ENCODE data around the gene ABCE1.
A peak's percentile ranks its signal among the peaks of the same experiment; 100 is the strongest.

The ABCE1 gene

DNA sequence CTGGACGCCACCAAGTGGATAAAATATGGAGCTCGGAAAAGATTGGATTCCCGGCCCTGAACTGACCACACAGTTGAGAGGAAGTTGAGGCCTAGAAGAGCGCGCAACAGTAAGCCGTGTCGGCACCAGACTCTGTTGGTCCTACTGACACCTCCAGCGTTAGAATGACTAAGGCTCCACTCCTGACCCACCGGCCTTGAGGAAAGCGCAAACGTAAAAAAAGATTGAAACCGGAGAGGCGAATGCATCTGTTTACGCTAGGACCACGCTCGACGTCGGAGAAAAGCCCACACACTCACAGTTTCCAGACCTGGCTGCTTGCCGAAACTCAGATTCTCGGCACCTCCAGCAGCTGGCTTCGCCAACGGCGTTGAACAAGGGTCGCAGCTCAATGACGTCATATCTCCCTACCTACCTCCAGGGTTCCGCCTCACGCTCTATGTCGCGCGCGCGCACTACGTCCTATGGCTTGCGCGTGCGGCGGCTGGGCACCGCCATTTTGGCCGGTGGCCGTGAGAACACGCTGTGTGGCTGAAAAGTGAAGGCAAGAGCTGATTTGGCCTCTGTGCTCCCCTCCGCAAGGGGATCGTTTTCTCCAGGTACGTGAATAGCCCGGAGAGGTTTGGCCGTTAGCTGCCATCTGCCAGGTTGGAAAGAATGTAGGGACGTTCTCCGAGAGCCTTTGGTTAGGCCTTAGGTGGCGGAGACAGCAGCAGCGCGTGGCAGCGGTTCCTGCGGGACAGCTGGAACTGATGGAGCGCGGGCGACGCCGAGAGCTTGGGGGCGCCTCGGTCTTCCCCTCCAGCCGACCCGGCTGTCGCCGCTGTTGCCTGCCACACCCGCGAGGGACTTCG, at the start of gene ABCE1, which contains the start of gene ANAPC10:
Gene ABCE1 (plus strand): TSS at position 491 of the 854 bp plus-strand sequence. CDS start 6,102 bp downstream, outside the sequence.
Gene ANAPC10 (minus strand): TSS at position 376 of the 854 bp plus-strand sequence. CDS start 2,097 bp downstream, outside the sequence.
- Histone ChIP-seq H2AFZ (ENCODE audit: low read depth, low read length) (peak within 1 kb of the TSS; percentile 87), H3K9ac (ENCODE audit: low read length) (peak within 1 kb of the TSS; percentile 90), H3K79me2 (ENCODE audit: low read length) (peaks cover 99% of the 10 kb centered on the region), H3K4me3 (ENCODE audit: low read length) (peak within 1 kb of the TSS; percentile 84), H3K9me3 (ENCODE audit: insufficient read depth, low read length) (peaks cover 12% of the 10 kb centered on the region; the same call in 1 of the 2 replicates), H3K27me3 (ENCODE audit: low read depth, low read length) (no peaks in the 10 kb centered on the region), H3K4me2 (ENCODE audit: low read length) (peak within 1 kb of the TSS; percentile 88), H3K36me3 (replicated peaks; ENCODE audit: low read depth, low read length) (peaks cover 50% of the 10 kb centered on the region), H3K27ac (ENCODE audit: low read length) (peak within 1 kb of the TSS; percentile 80), H3K4me1 (ENCODE audit: low read length) (peaks cover 45% of the 10 kb centered on the region), H4K20me1 (ENCODE audit: insufficient read depth, low read length) (peaks cover 38% of the 10 kb centered on the region)
- TF ChIP-seq CTCF (IDR thresholded peaks at IDR 0.05; ENCODE audit: low read depth, low read length), result peak; percentile 36
- no peak for TF ChIP-seq EZH2phosphoT487 (IDR thresholded peaks at IDR 0.05; ENCODE audit: low read depth)

- no peak overlapping the region for H2AFZ ChIP-seq (ENCODE audit: low read depth, low read length)
- peaks cover 7% of the 10 kb centered on the region; the same call in 1 of the 2 replicates for H3K79me2 ChIP-seq (ENCODE audit: low read length)
- H3K4me3 ChIP-seq (ENCODE audit: low read length), result no peak overlapping the region
- H3K9me3 ChIP-seq (ENCODE audit: insufficient read depth, low read length), result no peaks in the 10 kb centered on the region
- H3K27ac ChIP-seq (ENCODE audit: low read length), result no peak overlapping the region
- no peaks in the 10 kb centered on the region for H4K20me1 ChIP-seq (ENCODE audit: insufficient read depth, low read length)
- no peak overlapping the region for H3K4me2 ChIP-seq (ENCODE audit: low read length)
- no peaks in the 10 kb centered on the region for H3K27me3 ChIP-seq (ENCODE audit: low read depth, low read length)
- TF ChIP-seq EZH2phosphoT487 (IDR thresholded peaks at IDR 0.05; ENCODE audit: low read depth) (no peak), CTCF (IDR thresholded peaks at IDR 0.05; ENCODE audit: low read depth, low read length) (no peak)
- peaks cover 5% of the 10 kb centered on the region; the same call in 1 of the 2 replicates for H3K4me1 ChIP-seq (ENCODE audit: low read length)
- no peak overlapping the region for H3K9ac ChIP-seq (ENCODE audit: low read length)
- H3K36me3 ChIP-seq (replicated peaks; ENCODE audit: low read depth, low read length), result peaks cover 17% of the 10 kb centered on the region
These were observed 49.3 kb upstream of the ABCE1 start for GRCh38 chr4:145048817-145049216.

DNA sequence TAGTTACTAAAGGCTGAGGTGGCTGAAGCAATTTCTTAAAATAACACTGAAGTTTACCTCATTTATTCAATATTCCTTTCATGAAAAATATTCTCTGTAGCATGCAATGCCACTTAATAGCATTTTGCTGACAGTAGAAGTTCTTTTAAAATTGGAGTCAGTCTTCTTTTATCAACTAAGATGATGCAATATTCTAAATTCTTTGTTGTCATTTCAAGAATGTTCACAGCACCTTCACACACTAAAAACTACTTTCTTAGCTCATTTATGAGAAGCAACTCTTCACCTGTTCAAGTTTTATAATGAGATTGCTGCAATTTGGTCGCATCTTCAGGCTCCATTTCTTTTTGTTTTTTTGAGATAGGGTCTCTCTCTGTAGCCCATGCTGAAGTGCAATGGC, 48.9 kb upstream of the ABCE1 start:
- Histone ChIP-seq H3K9ac (ENCODE audit: low read length) (no peak overlapping the region), H4K20me1 (ENCODE audit: insufficient read depth, low read length) (no peaks in the 10 kb centered on the region), H3K27me3 (ENCODE audit: low read depth, low read length) (no peaks in the 10 kb centered on the region), H3K4me2 (ENCODE audit: low read length) (no peak overlapping the region), H3K79me2 (ENCODE audit: low read length) (peaks cover 7% of the 10 kb centered on the region; the same call in 1 of the 2 replicates), H3K9me3 (ENCODE audit: insufficient read depth, low read length) (no peaks in the 10 kb centered on the region), H2AFZ (ENCODE audit: low read depth, low read length) (no peak overlapping the region), H3K4me3 (ENCODE audit: low read length) (no peak overlapping the region), H3K4me1 (ENCODE audit: low read length) (peaks cover 5% of the 10 kb centered on the region; the same call in 1 of the 2 replicates), H3K27ac (ENCODE audit: low read length) (no peak overlapping the region), H3K36me3 (replicated peaks; ENCODE audit: low read depth, low read length) (peaks cover 17% of the 10 kb centered on the region)
- TF ChIP-seq CTCF (IDR thresholded peaks at IDR 0.05; ENCODE audit: low read depth, low read length) (no peak), EZH2phosphoT487 (IDR thresholded peaks at IDR 0.05; ENCODE audit: low read depth) (no peak)

GRCh38 chr4:145055533-145056257, 42.4 kb upstream of the ABCE1 start:
- Histone ChIP-seq H3K79me2 (ENCODE audit: low read length) (0 out of 2 replicates have a peak, but pooled peaks cover 3% of the 10 kb centered on the region), H3K4me1 (ENCODE audit: low read length) (no peaks in the 10 kb centered on the region), H4K20me1 (ENCODE audit: insufficient read depth, low read length) (no peaks in the 10 kb centered on the region), H3K9me3 (ENCODE audit: insufficient read depth, low read length) (no peaks in the 10 kb centered on the region), H3K4me2 (ENCODE audit: low read length) (no peak overlapping the region), H3K27me3 (ENCODE audit: low read depth, low read length) (no peaks in the 10 kb centered on the region), H2AFZ (ENCODE audit: low read depth, low read length) (no peak overlapping the region), H3K9ac (ENCODE audit: low read length) (no peak overlapping the region), H3K4me3 (ENCODE audit: low read length) (no peak overlapping the region), H3K36me3 (replicated peaks; ENCODE audit: low read depth, low read length) (peaks cover 11% of the 10 kb centered on the region), H3K27ac (ENCODE audit: low read length) (no peak overlapping the region)
- TF ChIP-seq EZH2phosphoT487 (IDR thresholded peaks at IDR 0.05; ENCODE audit: low read depth) (no peak), CTCF (IDR thresholded peaks at IDR 0.05; ENCODE audit: low read depth, low read length) (no peak)
